Measurements from ENCODE around the gene TIGAR.

Gene TIGAR

GRCh38 chr12:4282892-4283511 is 38.0 kb upstream of the TIGAR start:
- DNase-seq (ENCODE audit: low read depth in 2 of 2, low spot score in 1 of 2): no peak

GRCh38 chr12:4283512-4284255 is 37.3 kb upstream of the TIGAR start:
- no peak for DNase-seq (ENCODE audit: low read depth in 2 of 2, low spot score in 1 of 2)

GRCh38 chr12:4284306-4284705 is 36.7 kb upstream of the TIGAR start:
- no peak for DNase-seq (ENCODE audit: low read depth in 2 of 2, low spot score in 1 of 2)

- no peak for DNase-seq (ENCODE audit: low read depth in 2 of 2, low spot score in 1 of 2)
Observed at GRCh38 chr12:4285070-4285469, 35.9 kb upstream of the TIGAR start.

GRCh38 chr12:4286228-4286627 is 34.8 kb upstream of the TIGAR start:
- DNase-seq (ENCODE audit: low read depth in 2 of 2, low spot score in 1 of 2): no peak

GRCh38 chr12:4286771-4287317 is 34.2 kb upstream of the TIGAR start:
- DNase-seq (ENCODE audit: low read depth in 2 of 2, low spot score in 1 of 2): no peak

- no peak for DNase-seq (ENCODE audit: low read depth in 2 of 2, low spot score in 1 of 2)
Observed at GRCh38 chr12:4287325-4288211, 33.4 kb upstream of the TIGAR start.

GRCh38 chr12:4288296-4289131 is 32.5 kb upstream of the TIGAR start:
- no peak for DNase-seq (ENCODE audit: low read depth in 2 of 2, low spot score in 1 of 2)

GRCh38 chr12:4289231-4289878 is 31.7 kb upstream of the TIGAR start:
- DNase-seq (ENCODE audit: low read depth in 2 of 2, low spot score in 1 of 2): no peak

GRCh38 chr12:4289998-4290790 is 30.8 kb upstream of the TIGAR start:
- DNase-seq (ENCODE audit: low read depth in 2 of 2, low spot score in 1 of 2): no peak

- no peak for DNase-seq (ENCODE audit: low read depth in 2 of 2, low spot score in 1 of 2)
Observed at GRCh38 chr12:4292341-4293073, 28.5 kb upstream of the TIGAR start.

GRCh38 chr12:4293299-4293965 is 27.6 kb upstream of the TIGAR start:
- DNase-seq (ENCODE audit: low read depth in 2 of 2, low spot score in 1 of 2): no peak

- DNase-seq (ENCODE audit: low read depth in 2 of 2, low spot score in 1 of 2): no peak
Observed at GRCh38 chr12:4293966-4294505, 27.0 kb upstream of the TIGAR start.

GRCh38 chr12:4296751-4297150 is 24.3 kb upstream of the TIGAR start:
- no peak for DNase-seq (ENCODE audit: low read depth in 2 of 2, low spot score in 1 of 2)

- no peak for DNase-seq (ENCODE audit: low read depth in 2 of 2, low spot score in 1 of 2)
Observed at GRCh38 chr12:4297617-4298016, 23.4 kb upstream of the TIGAR start.

- no peak for DNase-seq (ENCODE audit: low read depth in 2 of 2, low spot score in 1 of 2)
Observed at GRCh38 chr12:4300883-4301282, 20.1 kb upstream of the TIGAR start.

- no peak for DNase-seq (ENCODE audit: low read depth in 2 of 2, low spot score in 1 of 2)
Observed at GRCh38 chr12:4301932-4302501, 19.0 kb upstream of the TIGAR start.

- no peak for DNase-seq (ENCODE audit: low read depth in 2 of 2, low spot score in 1 of 2)
Observed at GRCh38 chr12:4302881-4303280, 18.1 kb upstream of the TIGAR start.

All from stimulated activated CD8-positive, alpha-beta memory T cell treated with anti-CD3 and anti-CD28 coated beads, Interleukin-4, amount 100 ng/mL, for 1 hour (primary cell).